Left ventricle myocardium superior (tissue), 1 donor: ENCODE measurements around the gene ARID1A. TPM values are rescaled to one million over a fixed set of nuclear protein-coding genes. Genes with fewer than 3 reads are reported as not detected.

Experiments
- total RNA-seq: library from RNA; stranded (reverse); fragmentation: NEBNext Ultra II Directional; extraction: Animal tissue kit (Norgen Biotek cat#: 25700); gene quantifications from one replicate; pipeline ENCODE4 v1.2.1, GENCODE V29; 2021
- donor health status: DM: no; HTN: yes; CAD: no; lungs with severe emphysema.

The ARID1A gene
- total RNA-seq, 1 donor from 2014 or later: 31.4 TPM

Other genes starting within 250 kb of the ARID1A start
- gene HMGN2, start 223.6 kb upstream of the ARID1A start, total RNA-seq: 145 TPM
- 4.6 TPM for gene RPS6KA1, start 166.3 kb upstream of the ARID1A start, total RNA-seq
- 4.5 TPM for gene PIGV, start 91.9 kb downstream of the ARID1A start, total RNA-seq
- 18.1 TPM for gene ZDHHC18, start 130.7 kb downstream of the ARID1A start, total RNA-seq
- gene SFN, start 167.1 kb downstream of the ARID1A start, total RNA-seq: not detected
- gene GPN2, start 194.3 kb downstream of the ARID1A start, total RNA-seq: 16.4 TPM
- 10.2 TPM for gene GPATCH3, start 204.5 kb downstream of the ARID1A start, total RNA-seq
- 5.3 TPM for gene NR0B2, start 218.0 kb downstream of the ARID1A start, total RNA-seq
- 73.3 TPM for gene NUDC, start 225.7 kb downstream of the ARID1A start, total RNA-seq